Measurements from ENCODE around the gene CST4. TPM values are rescaled to one million over a fixed set of nuclear protein-coding genes. Genes with fewer than 3 reads are reported as not detected.
A peak's percentile ranks its signal among the peaks of the same experiment; 100 is the strongest.
"Not testable (repeated sequence)": the region's sequence is repeated elsewhere in the genome, so short reads cannot be mapped to it uniquely, and the experiment has no call there.

CST4 gene
- total RNA-seq, 1 donor from 2014 or later, result not detected

DNA sequence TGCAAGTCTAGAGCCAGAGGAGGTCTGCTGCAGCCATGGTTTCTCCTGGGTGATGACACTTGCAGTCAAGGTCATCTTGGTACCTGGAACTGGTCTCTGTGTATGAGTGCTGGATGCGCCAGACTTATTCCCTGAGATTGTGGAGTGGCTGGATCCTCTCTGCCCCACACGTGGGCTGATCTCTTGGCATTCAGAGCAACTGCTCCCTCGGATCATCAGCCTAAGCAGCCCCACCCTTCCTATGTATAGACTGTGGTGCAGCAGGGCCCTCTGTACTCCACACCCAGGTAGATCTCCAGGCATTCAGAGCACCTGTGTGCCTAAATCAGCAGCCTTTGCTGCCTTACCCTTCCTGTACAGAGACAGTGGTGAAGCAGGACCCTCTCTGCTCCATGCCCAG lies 12.1 kb upstream of the CST4 start:
- no peaks in the 10 kb centered on the region for H4K20me1 ChIP-seq (ENCODE audit: low read depth)
- no peak overlapping the region for H3K4me3 ChIP-seq
- H3K27me3 Mint-ChIP-seq (ENCODE audit: insufficient read depth, low read depth), result peaks cover 4% of the 10 kb centered on the region

DNA sequence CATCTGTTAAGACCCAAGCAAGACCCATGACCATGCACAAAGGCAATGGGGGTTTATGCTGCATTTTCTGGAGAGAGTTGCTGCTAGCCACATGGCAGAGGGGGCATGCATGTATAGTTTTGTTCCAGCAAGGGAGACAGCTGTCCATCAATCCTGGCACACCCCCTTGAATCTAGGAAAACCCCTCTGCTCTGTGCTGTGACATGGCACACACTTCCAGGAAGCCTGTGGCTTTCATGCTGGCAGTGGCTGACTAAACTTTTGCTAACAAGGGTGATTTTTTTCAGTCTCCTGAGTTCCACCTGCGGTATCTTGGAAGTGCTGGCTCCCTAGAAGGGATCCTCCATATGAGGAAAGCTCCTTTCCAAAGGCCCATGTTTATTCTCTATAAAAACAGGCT lies 9.1 kb upstream of the CST4 start:
- Histone ChIP-seq H3K27me3 (no peaks in the 10 kb centered on the region), H3K4me3 (no peak overlapping the region), H3K27ac (no peak overlapping the region), H3K9me3 (ENCODE audit: low read depth) (no peaks in the 10 kb centered on the region), H3K4me2 (no peak overlapping the region), H3F3A (ENCODE audit: low read depth) (no peaks in the 10 kb centered on the region), H4K20me1 (ENCODE audit: low read depth) (no peaks in the 10 kb centered on the region), H2AFZ (replicated peaks) (no peak overlapping the region), H3K36me3 (no peaks in the 10 kb centered on the region), H3K9ac (no peak overlapping the region), H3K4me1 (peaks cover 9% of the 10 kb centered on the region), H3K79me2 (ENCODE audit: low read depth) (no peaks in the 10 kb centered on the region)
- Mint-ChIP-seq H3K27me3 (ENCODE audit: insufficient read depth, low read depth) (peaks cover 3% of the 10 kb centered on the region), H3K4me1 (peaks cover under 1% of the 10 kb centered on the region), H3K36me3 (no peaks in the 10 kb centered on the region), H3K9me3 (no peaks in the 10 kb centered on the region), H3K27ac (no peak overlapping the region), H3K4me3 (no peak overlapping the region)
- TF ChIP-seq EZH2 (IDR thresholded peaks at IDR 0.05), result no peak
- no peak for TF ChIP-seq EZH2phosphoT487 (IDR thresholded peaks at IDR 0.05)
- TF ChIP-seq, protein P1, sequence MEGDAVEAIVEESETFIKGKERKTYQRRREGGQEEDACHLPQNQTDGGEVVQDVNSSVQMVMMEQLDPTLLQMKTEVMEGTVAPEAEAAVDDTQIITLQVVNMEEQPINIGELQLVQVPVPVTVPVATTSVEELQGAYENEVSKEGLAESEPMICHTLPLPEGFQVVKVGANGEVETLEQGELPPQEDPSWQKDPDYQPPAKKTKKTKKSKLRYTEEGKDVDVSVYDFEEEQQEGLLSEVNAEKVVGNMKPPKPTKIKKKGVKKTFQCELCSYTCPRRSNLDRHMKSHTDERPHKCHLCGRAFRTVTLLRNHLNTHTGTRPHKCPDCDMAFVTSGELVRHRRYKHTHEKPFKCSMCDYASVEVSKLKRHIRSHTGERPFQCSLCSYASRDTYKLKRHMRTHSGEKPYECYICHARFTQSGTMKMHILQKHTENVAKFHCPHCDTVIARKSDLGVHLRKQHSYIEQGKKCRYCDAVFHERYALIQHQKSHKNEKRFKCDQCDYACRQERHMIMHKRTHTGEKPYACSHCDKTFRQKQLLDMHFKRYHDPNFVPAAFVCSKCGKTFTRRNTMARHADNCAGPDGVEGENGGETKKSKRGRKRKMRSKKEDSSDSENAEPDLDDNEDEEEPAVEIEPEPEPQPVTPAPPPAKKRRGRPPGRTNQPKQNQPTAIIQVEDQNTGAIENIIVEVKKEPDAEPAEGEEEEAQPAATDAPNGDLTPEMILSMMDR (IDR thresholded peaks at IDR 0.05), result no peak
- no peak for DNase-seq (ENCODE audit: low spot score)

More for the DNA sequence above, 12.1 kb upstream of the CST4 start:
- Histone ChIP-seq H3K79me2 (ENCODE audit: low read depth) (no peaks in the 10 kb centered on the region), H2AFZ (replicated peaks) (no peak overlapping the region), H3K9me3 (ENCODE audit: low read depth) (no peaks in the 10 kb centered on the region), H3K27me3 (no peaks in the 10 kb centered on the region), H3K4me2 (no peak overlapping the region), H3K36me3 (no peaks in the 10 kb centered on the region), H3K27ac (no peak overlapping the region), H3K9ac (no peak overlapping the region), H3K4me1 (no peaks in the 10 kb centered on the region), H3F3A (ENCODE audit: low read depth) (no peaks in the 10 kb centered on the region)
- no peaks in the 10 kb centered on the region for H3K4me1 Mint-ChIP-seq
- H3K36me3 Mint-ChIP-seq, result no peaks in the 10 kb centered on the region
- no peak overlapping the region for H3K27ac Mint-ChIP-seq
- TF ChIP-seq EZH2 (IDR thresholded peaks at IDR 0.05), result no peak
- no peaks in the 10 kb centered on the region for H3K9me3 Mint-ChIP-seq
- H3K4me3 Mint-ChIP-seq, result no peak overlapping the region
- DNase-seq (ENCODE audit: low spot score), result no peak

DNA sequence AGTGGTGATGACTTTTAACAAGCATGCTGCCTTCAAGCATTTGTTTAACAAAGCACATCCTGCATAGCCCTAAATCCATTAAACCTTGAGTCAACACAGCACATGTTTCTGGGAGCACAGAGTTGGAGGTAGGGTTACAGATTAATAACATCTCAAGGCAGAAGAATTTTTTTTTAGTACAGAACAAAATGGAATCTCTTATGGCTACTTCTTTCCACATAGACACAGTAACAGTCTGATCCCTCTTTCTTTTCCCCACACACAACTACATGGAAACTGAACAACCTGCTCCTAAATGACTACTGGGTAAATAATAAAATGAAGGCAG lies 6.2 kb upstream of the CST4 start:
- not testable (repeated sequence) for H3K4me3 Mint-ChIP-seq, H3K36me3 Mint-ChIP-seq, H3K9me3 Mint-ChIP-seq

DNA sequence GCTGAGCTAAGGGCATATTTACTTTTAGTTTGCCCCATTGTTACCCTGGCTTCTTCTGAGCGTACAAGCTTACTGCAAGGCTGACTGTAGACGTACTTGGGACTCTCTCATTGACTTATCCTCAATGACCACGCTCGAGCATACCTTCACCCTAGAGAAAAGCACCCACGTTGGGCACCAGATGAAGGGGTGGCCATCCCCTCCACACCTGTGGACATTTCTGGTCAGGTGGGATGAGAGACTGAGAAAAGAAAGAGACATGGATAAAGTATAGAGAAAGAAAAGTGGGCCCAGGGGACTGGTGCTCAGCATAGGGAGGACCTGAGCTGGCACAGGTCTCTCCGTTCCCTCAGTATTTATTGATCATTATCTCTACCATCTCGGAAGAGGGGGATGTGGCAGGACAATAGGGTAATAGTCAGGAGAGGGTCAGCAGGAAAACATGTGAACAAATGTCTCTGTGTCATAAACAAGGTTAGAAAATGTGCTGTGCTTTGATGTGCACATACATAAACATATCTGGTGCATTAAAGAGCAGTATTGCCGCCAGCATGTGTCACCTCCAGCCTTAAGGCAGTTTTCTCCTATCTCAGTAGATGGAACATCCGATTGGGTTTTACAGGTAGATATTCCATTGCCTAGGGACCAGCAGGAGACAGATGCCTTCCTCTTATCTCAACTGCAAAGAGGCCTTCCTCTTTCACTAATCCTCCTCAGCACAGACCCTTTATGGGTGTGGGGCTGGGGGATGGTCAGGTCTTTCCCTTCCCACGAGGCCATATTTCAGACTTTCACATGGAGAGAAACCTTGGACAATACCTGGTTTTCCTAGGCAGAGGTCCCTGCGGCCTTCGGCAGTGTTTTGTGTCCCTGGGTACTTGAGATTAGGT lies 5.6 kb upstream of the CST4 start:
- H3K9me3 Mint-ChIP-seq; H3K27me3 ChIP-seq; H3K36me3 ChIP-seq; H3F3A ChIP-seq (ENCODE audit: low read depth); H3K79me2 ChIP-seq (ENCODE audit: low read depth); H3K4me2 ChIP-seq; H3K4me1 Mint-ChIP-seq; H3K4me1 ChIP-seq; H3K9ac ChIP-seq; H3K27me3 Mint-ChIP-seq (ENCODE audit: insufficient read depth, low read depth); H4K20me1 ChIP-seq (ENCODE audit: low read depth); H3K9me3 ChIP-seq (ENCODE audit: low read depth); H3K4me3 ChIP-seq; H3K27ac ChIP-seq; DNase-seq (ENCODE audit: low spot score); H3K36me3 Mint-ChIP-seq; H3K4me3 Mint-ChIP-seq; H3K27ac Mint-ChIP-seq: not testable (repeated sequence)
- peak overlapping the region; percentile 50 for H2AFZ ChIP-seq (replicated peaks)

More for the DNA sequence above, 6.2 kb upstream of the CST4 start:
- not testable (repeated sequence) for H3K27ac Mint-ChIP-seq; H3K9ac ChIP-seq; H3K79me2 ChIP-seq (ENCODE audit: low read depth); H3K9me3 ChIP-seq (ENCODE audit: low read depth); H3K27me3 ChIP-seq; H3K4me2 ChIP-seq; H3K27ac ChIP-seq; H3K36me3 ChIP-seq; H4K20me1 ChIP-seq (ENCODE audit: low read depth); H3K4me1 Mint-ChIP-seq; H3K4me3 ChIP-seq; H3F3A ChIP-seq (ENCODE audit: low read depth); H3K4me1 ChIP-seq; H3K27me3 Mint-ChIP-seq (ENCODE audit: insufficient read depth, low read depth); DNase-seq (ENCODE audit: low spot score)
- H2AFZ ChIP-seq (replicated peaks), result peak overlapping the region; percentile 50

DNA sequence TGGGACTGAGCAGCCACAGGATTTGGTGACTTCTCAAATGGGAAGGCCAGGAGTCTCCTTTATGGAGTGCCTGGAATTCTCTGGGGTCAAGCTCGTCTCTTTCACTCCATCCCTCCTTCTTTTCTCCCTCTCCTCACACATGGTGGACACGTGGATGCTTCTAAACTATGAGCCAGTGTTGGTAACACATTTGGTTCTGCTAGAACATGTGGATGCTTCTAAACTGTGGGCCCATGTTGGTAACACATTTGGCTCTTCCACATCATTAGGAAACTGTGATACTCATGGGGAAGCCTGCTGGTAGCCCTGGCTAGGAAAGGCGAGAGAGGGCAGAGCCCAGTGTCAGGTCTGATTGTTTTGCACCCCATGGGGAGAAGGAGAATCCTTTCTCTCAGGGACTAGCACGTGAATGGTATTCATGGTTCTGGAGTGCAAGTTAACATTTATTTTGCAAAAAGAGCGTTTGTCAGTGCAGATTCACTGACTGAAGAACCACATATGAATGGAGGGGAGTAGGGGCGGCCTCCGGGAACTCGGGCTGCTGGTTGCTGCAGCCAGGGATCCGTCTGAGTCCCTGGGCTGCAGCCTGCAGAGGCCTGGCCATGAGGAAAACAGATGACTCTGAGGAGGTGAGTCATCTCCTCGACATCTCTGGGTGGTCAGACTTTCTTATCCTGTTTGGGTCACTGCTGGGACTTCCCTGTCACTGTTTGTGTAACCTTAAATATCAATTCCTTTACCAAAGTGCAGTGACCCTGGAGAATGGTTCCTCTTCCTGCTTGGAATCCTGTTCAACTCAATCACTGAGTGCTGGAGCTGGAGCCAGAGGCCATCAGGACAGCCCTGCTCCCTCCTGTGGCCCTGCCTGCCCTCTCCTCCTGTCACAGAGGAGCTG lies 4.1 kb upstream of the CST4 start:
- not testable (repeated sequence) for H3K36me3 Mint-ChIP-seq; H3K9ac ChIP-seq; H3F3A ChIP-seq (ENCODE audit: low read depth); H3K79me2 ChIP-seq (ENCODE audit: low read depth); H3K4me3 ChIP-seq; H4K20me1 ChIP-seq (ENCODE audit: low read depth); H3K4me1 ChIP-seq; H3K27ac Mint-ChIP-seq; H3K4me3 Mint-ChIP-seq; H3K27me3 ChIP-seq; H3K4me2 ChIP-seq; H3K4me1 Mint-ChIP-seq; DNase-seq (ENCODE audit: low spot score); H3K36me3 ChIP-seq; H3K27me3 Mint-ChIP-seq (ENCODE audit: insufficient read depth, low read depth); H2AFZ ChIP-seq (replicated peaks); H3K9me3 Mint-ChIP-seq; H3K27ac ChIP-seq; H3K9me3 ChIP-seq (ENCODE audit: low read depth)

Measured in neural progenitor cell (in vitro differentiated cells).